HG02623 (cell line): ENCODE measurements around the gene CLTB.

ENCODE experiments used
- ATAC-seq: cut with Tn5 transposase; IDR thresholded peaks from one replicate; pipeline ENCODE4 v1.9.1; 2021; ENCODE audit warnings: moderate library complexity; ENCODE audit not compliant: unreplicated experiment

CLTB gene

GRCh38 chr5:176355400-176356178 lies 60.8 kb downstream of the CLTB start:
- ATAC-seq = no peak

- ATAC-seq = no peak
Observed at GRCh38 chr5:176353533-176353932, 62.8 kb downstream of the CLTB start.

- no peak for ATAC-seq
Observed at GRCh38 chr5:176352116-176352878, 64.0 kb downstream of the CLTB start.

GRCh38 chr5:176350416-176350815 lies 65.9 kb downstream of the CLTB start:
- no peak for ATAC-seq

GRCh38 chr5:176342766-176343458 lies 73.4 kb downstream of the CLTB start:
- ATAC-seq = no peak
